ENCODE results near the gene CDK4.

CDK4 gene

GRCh38 chr12:57782243-57782607, 30.1 kb upstream of the CDK4 start:
- H3K9ac ChIP-seq (ENCODE audit: low read length in 5 of 5), result peak overlapping the region in 1 of 5 donors; percentile 87
- H3K4me1 ChIP-seq (ENCODE audit: control insufficient read depth in 5 of 5, insufficient read depth in 5 of 5, low read length in 5 of 5), result peaks cover 5 to 21% (median 15%) of the 10 kb centered on the region in 5 donors
- H3K9me3 ChIP-seq (ENCODE audit: control insufficient read depth in 5 of 5, low read length in 5 of 5), result no peaks in the 10 kb centered on the region
- H3K27me3 ChIP-seq (ENCODE audit: control insufficient read depth in 5 of 5, insufficient read depth in 4 of 5, low read length in 5 of 5), result no peaks in the 10 kb centered on the region
- H3K4me3 ChIP-seq (ENCODE audit: low read depth in 1 of 5, low read length in 5 of 5), result peak overlapping the region in 3 of 5 donors; percentile 100
- peaks cover 12 to 32% (median 28%) of the 10 kb centered on the region in 5 donors for H3K36me3 ChIP-seq (ENCODE audit: control insufficient read depth in 5 of 5, insufficient read depth in 5 of 5, low read length in 5 of 5)
- H3K27ac ChIP-seq (ENCODE audit: low read depth, low read length), result no peak overlapping the region

GRCh38 chr12:57781801-57782200, 29.7 kb upstream of the CDK4 start:
- peaks cover 7 to 28% (median 24%) of the 10 kb centered on the region in 5 donors for H3K36me3 ChIP-seq (ENCODE audit: control insufficient read depth in 5 of 5, insufficient read depth in 5 of 5, low read length in 5 of 5)
- no peak overlapping the region for H3K4me3 ChIP-seq (ENCODE audit: low read depth in 1 of 5, low read length in 5 of 5)
- H3K9me3 ChIP-seq (ENCODE audit: control insufficient read depth in 5 of 5, low read length in 5 of 5), result no peaks in the 10 kb centered on the region
- H3K27me3 ChIP-seq (ENCODE audit: control insufficient read depth in 5 of 5, insufficient read depth in 4 of 5, low read length in 5 of 5), result no peaks in the 10 kb centered on the region
- no peak overlapping the region for H3K27ac ChIP-seq (ENCODE audit: low read depth, low read length)
- H3K9ac ChIP-seq (ENCODE audit: low read length in 5 of 5), result no peak overlapping the region
- H3K4me1 ChIP-seq (ENCODE audit: control insufficient read depth in 5 of 5, insufficient read depth in 5 of 5, low read length in 5 of 5), result peaks cover 5 to 21% (median 15%) of the 10 kb centered on the region in 5 donors

GRCh38 chr12:57781244-57781643, 29.1 kb upstream of the CDK4 start:
- Histone ChIP-seq H3K4me1 (ENCODE audit: control insufficient read depth in 5 of 5, insufficient read depth in 5 of 5, low read length in 5 of 5) (peaks cover 5 to 21% (median 15%) of the 10 kb centered on the region in 5 donors), H3K27ac (ENCODE audit: low read depth, low read length) (no peak overlapping the region), H3K36me3 (ENCODE audit: control insufficient read depth in 5 of 5, insufficient read depth in 5 of 5, low read length in 5 of 5) (peaks cover 2 to 23% (median 18%) of the 10 kb centered on the region in 5 donors), H3K9me3 (ENCODE audit: control insufficient read depth in 5 of 5, low read length in 5 of 5) (no peaks in the 10 kb centered on the region), H3K9ac (ENCODE audit: low read length in 5 of 5) (no peak overlapping the region), H3K4me3 (ENCODE audit: low read depth in 1 of 5, low read length in 5 of 5) (no peak overlapping the region), H3K27me3 (ENCODE audit: control insufficient read depth in 5 of 5, insufficient read depth in 4 of 5, low read length in 5 of 5) (no peaks in the 10 kb centered on the region)

- H3K9me3 ChIP-seq (ENCODE audit: control insufficient read depth in 5 of 5, low read length in 5 of 5), result no peaks in the 10 kb centered on the region
- no peak overlapping the region for H3K9ac ChIP-seq (ENCODE audit: low read length in 5 of 5)
- peaks cover 5 to 21% (median 15%) of the 10 kb centered on the region in 5 donors for H3K4me1 ChIP-seq (ENCODE audit: control insufficient read depth in 5 of 5, insufficient read depth in 5 of 5, low read length in 5 of 5)
- no peak overlapping the region for H3K4me3 ChIP-seq (ENCODE audit: low read depth in 1 of 5, low read length in 5 of 5)
- peaks cover 0 to 17% (median 15%) of the 10 kb centered on the region in 5 donors for H3K36me3 ChIP-seq (ENCODE audit: control insufficient read depth in 5 of 5, insufficient read depth in 5 of 5, low read length in 5 of 5)
- H3K27me3 ChIP-seq (ENCODE audit: control insufficient read depth in 5 of 5, insufficient read depth in 4 of 5, low read length in 5 of 5), result no peaks in the 10 kb centered on the region
- H3K27ac ChIP-seq (ENCODE audit: low read depth, low read length), result no peak overlapping the region
Observed at GRCh38 chr12:57780284-57780897, 28.3 kb upstream of the CDK4 start.

GRCh38 chr12:57779736-57780135, 27.6 kb upstream of the CDK4 start:
- Histone ChIP-seq H3K27me3 (ENCODE audit: control insufficient read depth in 5 of 5, insufficient read depth in 4 of 5, low read length in 5 of 5) (no peaks in the 10 kb centered on the region), H3K9me3 (ENCODE audit: control insufficient read depth in 5 of 5, low read length in 5 of 5) (no peaks in the 10 kb centered on the region), H3K4me1 (ENCODE audit: control insufficient read depth in 5 of 5, insufficient read depth in 5 of 5, low read length in 5 of 5) (peaks cover 5 to 21% (median 15%) of the 10 kb centered on the region in 5 donors), H3K4me3 (ENCODE audit: low read depth in 1 of 5, low read length in 5 of 5) (no peak overlapping the region), H3K9ac (ENCODE audit: low read length in 5 of 5) (no peak overlapping the region), H3K36me3 (ENCODE audit: control insufficient read depth in 5 of 5, insufficient read depth in 5 of 5, low read length in 5 of 5) (peaks cover 0 to 19% (median 16%) of the 10 kb centered on the region in 5 donors), H3K27ac (ENCODE audit: low read depth, low read length) (no peak overlapping the region)

GRCh38 chr12:57777911-57778310, 25.8 kb upstream of the CDK4 start:
- H3K27me3 ChIP-seq (ENCODE audit: control insufficient read depth in 5 of 5, insufficient read depth in 4 of 5, low read length in 5 of 5), result no peaks in the 10 kb centered on the region
- no peak overlapping the region for H3K4me3 ChIP-seq (ENCODE audit: low read depth in 1 of 5, low read length in 5 of 5)
- H3K36me3 ChIP-seq (ENCODE audit: control insufficient read depth in 5 of 5, insufficient read depth in 5 of 5, low read length in 5 of 5), result peaks cover 0 to 19% (median 12%) of the 10 kb centered on the region in 5 donors
- no peak overlapping the region for H3K9ac ChIP-seq (ENCODE audit: low read length in 5 of 5)
- no peak overlapping the region for H3K27ac ChIP-seq (ENCODE audit: low read depth, low read length)
- H3K9me3 ChIP-seq (ENCODE audit: control insufficient read depth in 5 of 5, low read length in 5 of 5), result no peaks in the 10 kb centered on the region
- peaks cover 0 to 16% (median 9%) of the 10 kb centered on the region in 5 donors for H3K4me1 ChIP-seq (ENCODE audit: control insufficient read depth in 5 of 5, insufficient read depth in 5 of 5, low read length in 5 of 5)

GRCh38 chr12:57777367-57777766, 25.3 kb upstream of the CDK4 start:
- no peak overlapping the region for H3K9ac ChIP-seq (ENCODE audit: low read length in 5 of 5)

GRCh38 chr12:57776247-57776587, 24.1 kb upstream of the CDK4 start:
- no peak overlapping the region for H3K27ac ChIP-seq (ENCODE audit: low read depth, low read length)
- no peak overlapping the region for H3K9ac ChIP-seq (ENCODE audit: low read length in 5 of 5)
- peaks cover 0 to 19% (median 12%) of the 10 kb centered on the region in 5 donors for H3K36me3 ChIP-seq (ENCODE audit: control insufficient read depth in 5 of 5, insufficient read depth in 5 of 5, low read length in 5 of 5)
- no peaks in the 10 kb centered on the region for H3K27me3 ChIP-seq (ENCODE audit: control insufficient read depth in 5 of 5, insufficient read depth in 4 of 5, low read length in 5 of 5)
- H3K9me3 ChIP-seq (ENCODE audit: control insufficient read depth in 5 of 5, low read length in 5 of 5), result no peaks in the 10 kb centered on the region
- H3K4me3 ChIP-seq (ENCODE audit: low read depth in 1 of 5, low read length in 5 of 5), result no peak overlapping the region
- peaks cover 2 to 24% (median 21%) of the 10 kb centered on the region in 5 donors for H3K4me1 ChIP-seq (ENCODE audit: control insufficient read depth in 5 of 5, insufficient read depth in 5 of 5, low read length in 5 of 5)

More at GRCh38 chr12:57777367-57777766, 25.3 kb upstream of the CDK4 start:
- Histone ChIP-seq H3K27ac (ENCODE audit: low read depth, low read length) (no peak overlapping the region), H3K9me3 (ENCODE audit: control insufficient read depth in 5 of 5, low read length in 5 of 5) (no peaks in the 10 kb centered on the region), H3K4me1 (ENCODE audit: control insufficient read depth in 5 of 5, insufficient read depth in 5 of 5, low read length in 5 of 5) (peaks cover 0 to 16% (median 12%) of the 10 kb centered on the region in 5 donors), H3K27me3 (ENCODE audit: control insufficient read depth in 5 of 5, insufficient read depth in 4 of 5, low read length in 5 of 5) (no peaks in the 10 kb centered on the region), H3K36me3 (ENCODE audit: control insufficient read depth in 5 of 5, insufficient read depth in 5 of 5, low read length in 5 of 5) (peaks cover 0 to 19% (median 12%) of the 10 kb centered on the region in 5 donors), H3K4me3 (ENCODE audit: low read depth in 1 of 5, low read length in 5 of 5) (no peak overlapping the region)

GRCh38 chr12:57775563-57776246, 23.6 kb upstream of the CDK4 start:
- Histone ChIP-seq H3K9me3 (ENCODE audit: control insufficient read depth in 5 of 5, low read length in 5 of 5) (no peaks in the 10 kb centered on the region), H3K27ac (ENCODE audit: low read depth, low read length) (no peak overlapping the region), H3K36me3 (ENCODE audit: control insufficient read depth in 5 of 5, insufficient read depth in 5 of 5, low read length in 5 of 5) (peaks cover 0 to 19% (median 10%) of the 10 kb centered on the region in 5 donors), H3K27me3 (ENCODE audit: control insufficient read depth in 5 of 5, insufficient read depth in 4 of 5, low read length in 5 of 5) (no peaks in the 10 kb centered on the region), H3K9ac (ENCODE audit: low read length in 5 of 5) (no peak overlapping the region), H3K4me1 (ENCODE audit: control insufficient read depth in 5 of 5, insufficient read depth in 5 of 5, low read length in 5 of 5) (peaks cover 2 to 28% (median 26%) of the 10 kb centered on the region in 5 donors), H3K4me3 (ENCODE audit: low read depth in 1 of 5, low read length in 5 of 5) (no peak overlapping the region)

GRCh38 chr12:57775044-57775443, 22.9 kb upstream of the CDK4 start:
- Histone ChIP-seq H3K4me3 (ENCODE audit: low read depth in 1 of 5, low read length in 5 of 5) (no peak overlapping the region), H3K27ac (ENCODE audit: low read depth, low read length) (no peak overlapping the region), H3K36me3 (ENCODE audit: control insufficient read depth in 5 of 5, insufficient read depth in 5 of 5, low read length in 5 of 5) (peaks cover 0 to 17% (median 7%) of the 10 kb centered on the region in 5 donors), H3K9ac (ENCODE audit: low read length in 5 of 5) (no peak overlapping the region), H3K27me3 (ENCODE audit: control insufficient read depth in 5 of 5, insufficient read depth in 4 of 5, low read length in 5 of 5) (no peaks in the 10 kb centered on the region), H3K4me1 (ENCODE audit: control insufficient read depth in 5 of 5, insufficient read depth in 5 of 5, low read length in 5 of 5) (peaks cover 2 to 28% (median 26%) of the 10 kb centered on the region in 5 donors), H3K9me3 (ENCODE audit: control insufficient read depth in 5 of 5, low read length in 5 of 5) (no peaks in the 10 kb centered on the region)

Data from subcutaneous abdominal adipose tissue (tissue), 5 donors.